HEK293 (cell line): ENCODE data around the gene SLC1A2.

Source experiments
- CTCF ChIA-PET: fragments of 350-600 bp; formaldehyde crosslinking; extraction: SDS; loops from one replicate; lab custom pipeline; 2021; ENCODE audit warnings: antibody characterized with exemption; lab: Yijun Ruan, JAX
- POLR2A ChIA-PET: fragments of 300-600 bp; formaldehyde crosslinking; extraction: SDS; loops from one replicate; lab custom pipeline; 2020; ENCODE audit warnings: antibody characterized with exemption, inconsistent platforms; lab: Yijun Ruan, JAX
- H3K27ac ChIP-seq: fragments of 200-500 bp; sonication (Bioruptor generic); 2 replicates; pipeline ENCODE4 v1.5.1; 2014; ENCODE audit warnings: low read depth, low read length, control low read depth, inconsistent platforms; ENCODE audit errors: extremely low read depth
- H3K36me3 ChIP-seq, 2 experiments: fragments of 200-500 bp in 1 of 2; sonication (Bioruptor generic) in 1 of 2; 1 replicate in 1 of 2; 2 replicates in 1 of 2; pipeline ENCODE4 v1.5.1; 2014 to 2017; ENCODE audit warnings: inconsistent platforms in 2 of 2, low read length in 2 of 2; ENCODE audit not compliant: control insufficient read depth in 2 of 2, insufficient read depth in 1 of 2
- H3K4me1 ChIP-seq: fragments of 200-500 bp; sonication (Bioruptor generic); 2 replicates; pipeline ENCODE4 v1.5.1; 2014; ENCODE audit warnings: mild to moderate bottlenecking, low read length, inconsistent platforms; ENCODE audit not compliant: control insufficient read depth, insufficient read depth
- H3K4me3 ChIP-seq: 2 replicates; pipeline ENCODE4 v1.5.1; 2011; ENCODE audit warnings: low read depth, mild to moderate bottlenecking, control low read depth, low read length, moderate library complexity
- H3K9me3 ChIP-seq: fragments of 200-500 bp; sonication (Bioruptor generic); 2 replicates; pipeline ENCODE4 v1.5.1; 2014; ENCODE audit warnings: low read depth, low read length, inconsistent platforms; ENCODE audit not compliant: control insufficient read depth, insufficient read depth
- AEBP2 ChIP-seq: fragments of 450-650 bp; formaldehyde crosslinking; IDR thresholded peaks from 2 replicates; pipeline ENCODE4 v1.5.1; 2016; ENCODE audit warnings: missing biosample characterization, missing genetic modification characterization, borderline replicate concordance
- ATF2 ChIP-seq: fragments of 450-650 bp; formaldehyde crosslinking; IDR thresholded peaks from 2 replicates; pipeline ENCODE4 v1.5.1; 2016; ENCODE audit warnings: missing biosample characterization, missing genetic modification characterization, low read depth
- KLF16 ChIP-seq: fragments of 450-650 bp; formaldehyde crosslinking; IDR thresholded peaks from 2 replicates; pipeline ENCODE4 v1.5.1; 2017; ENCODE audit warnings: missing biosample characterization, missing genetic modification characterization
- KLF17 ChIP-seq: fragments of 450-650 bp; formaldehyde crosslinking; IDR thresholded peaks from 2 replicates; pipeline ENCODE4 v1.5.1; 2016; ENCODE audit warnings: missing biosample characterization, missing genetic modification characterization
- KLF7 ChIP-seq: fragments of 450-650 bp; formaldehyde crosslinking; IDR thresholded peaks from 2 replicates; pipeline ENCODE4 v1.5.1; 2016; ENCODE audit warnings: missing biosample characterization, missing genetic modification characterization, borderline replicate concordance
- PRDM4 ChIP-seq: fragments of 450-650 bp; formaldehyde crosslinking; IDR thresholded peaks from 2 replicates; pipeline ENCODE4 v1.5.1; 2017; ENCODE audit warnings: missing biosample characterization, missing genetic modification characterization
- SP2 ChIP-seq: fragments of 450-650 bp; formaldehyde crosslinking; IDR thresholded peaks from 2 replicates; pipeline ENCODE4 v1.5.1; 2016; ENCODE audit warnings: missing biosample characterization, missing genetic modification characterization
- SP3 ChIP-seq: fragments of 450-650 bp; formaldehyde crosslinking; IDR thresholded peaks from 2 replicates; pipeline ENCODE4 v1.5.1; 2016; ENCODE audit warnings: missing biosample characterization, missing genetic modification characterization
- TCF7L2 ChIP-seq: IDR thresholded peaks from 2 replicates; pipeline ENCODE4 v1.6.1; 2011; ENCODE audit warnings: low read depth, mild to moderate bottlenecking, inconsistent platforms, low read length, moderate library complexity, borderline replicate concordance
- ZBTB1 ChIP-seq: fragments of 450-650 bp; formaldehyde crosslinking; IDR thresholded peaks from 2 replicates; pipeline ENCODE4 v1.5.1; 2016; ENCODE audit warnings: missing biosample characterization, missing genetic modification characterization
- ZBTB7A ChIP-seq: fragments of 450-650 bp; formaldehyde crosslinking; IDR thresholded peaks from 2 replicates; pipeline ENCODE4 v1.5.1; 2016; ENCODE audit warnings: low read depth, missing biosample characterization, missing genetic modification characterization
- ZNF274 ChIP-seq, 2 experiments: fragments of 200-500 bp in 1 of 2; fragments of 450-650 bp in 1 of 2; sonication (Bioruptor generic) in 1 of 2; formaldehyde crosslinking in 1 of 2; IDR thresholded peaks; 2 replicates each; pipeline versions ENCODE4 v1.5.1 to v1.6.1; 2014 to 2016; ENCODE audit warnings: borderline replicate concordance in 1 of 2, inconsistent platforms in 1 of 2, low read length in 1 of 2, missing biosample characterization in 1 of 2, missing genetic modification characterization in 1 of 2
- ZNF335 ChIP-seq: fragments of 450-650 bp; formaldehyde crosslinking; conservative IDR thresholded peaks from 2 replicates; pipeline ENCODE4 v1.5.1; 2016; ENCODE audit warnings: missing biosample characterization, missing genetic modification characterization
- ZNF341 ChIP-seq: fragments of 450-650 bp; formaldehyde crosslinking; IDR thresholded peaks from 2 replicates; pipeline ENCODE4; 2016; ENCODE audit warnings: low read depth, missing biosample characterization, missing genetic modification characterization
- ZNF518A ChIP-seq: fragments of 450-650 bp; formaldehyde crosslinking; conservative IDR thresholded peaks from 2 replicates; pipeline ENCODE4 v1.5.1; 2016; ENCODE audit warnings: low read depth, missing biosample characterization, missing genetic modification characterization
- ZNF677 ChIP-seq: fragments of 450-650 bp; IDR thresholded peaks from 2 replicates; pipeline ENCODE4 v1.5.0; 2018; ENCODE audit warnings: missing biosample characterization, mild to moderate bottlenecking, missing genetic modification characterization, moderate library complexity
- ZNF747 ChIP-seq: fragments of 450-650 bp; formaldehyde crosslinking; IDR thresholded peaks from 2 replicates; pipeline ENCODE4 v1.5.1; 2016; ENCODE audit warnings: missing biosample characterization, missing genetic modification characterization
- ZSCAN23 ChIP-seq: fragments of 450-650 bp; formaldehyde crosslinking; IDR thresholded peaks from 2 replicates; pipeline ENCODE4 v1.5.1; 2016; ENCODE audit warnings: missing biosample characterization, missing genetic modification characterization
- TF ChIP-seq, protein P1 (sequence below): IDR thresholded peaks from 2 replicates; pipeline ENCODE4 v1.6.1; 2011; ENCODE audit warnings: mild to moderate bottlenecking, low read depth, low read length, borderline replicate concordance
- TF ChIP-seq, protein P2 (sequence below): fragments of 450-650 bp; formaldehyde crosslinking; IDR thresholded peaks from 2 replicates; pipeline ENCODE4 v1.5.1; 2016; ENCODE audit warnings: missing biosample characterization, missing genetic modification characterization

SLC1A2 gene

DNA sequence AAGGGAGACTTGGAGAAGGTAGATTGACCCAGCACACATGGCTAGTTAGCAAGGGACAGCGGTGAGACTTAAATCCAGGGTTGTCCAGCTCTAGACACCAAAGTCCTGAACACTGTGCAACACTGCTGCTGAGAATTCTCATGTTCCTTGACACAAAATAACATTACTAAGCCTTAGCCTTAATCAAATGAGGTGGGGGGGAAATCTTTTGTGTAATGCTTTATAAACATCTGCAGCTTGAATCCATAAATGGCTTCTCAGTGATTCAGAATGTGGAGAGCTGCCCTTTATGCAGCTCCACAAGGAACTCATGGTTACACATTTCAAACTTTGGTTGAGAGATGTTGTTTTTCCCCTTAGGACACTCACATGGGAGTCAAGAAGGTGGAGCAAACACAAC, 200.4 kb downstream of the SLC1A2 start:
- H3K27ac ChIP-seq: no peak overlapping the region
- POLR2A ChIA-PET: no interaction called here
- H3K4me1 ChIP-seq: no peaks in the 10 kb centered on the region
- no peak overlapping the region for H3K4me3 ChIP-seq
- H3K36me3 ChIP-seq: no peaks in the 10 kb centered on the region
- no peak for TF ChIP-seq ZNF677 (tag by site-specific recombination)
- no peak for TF ChIP-seq KLF16
- no peak for TF ChIP-seq ZNF274 (IDR thresholded peaks at IDR 0.05; ENCODE audit: low read length)
- no peak for TF ChIP-seq ZNF274 (tag by site-specific recombination; IDR thresholded peaks at IDR 0.05; ENCODE audit: borderline replicate concordance)
- TF ChIP-seq ZBTB7A (tag by site-specific recombination): no peak
- no peak for TF ChIP-seq ZNF518A (tag by site-specific recombination)
- TF ChIP-seq ZNF747 (tag by site-specific recombination): no peak
- no peak for TF ChIP-seq ATF2 (tag by site-specific recombination)
- TF ChIP-seq TCF7L2: no peak
- TF ChIP-seq PRDM4 (tag by site-specific recombination): no peak
- no peak for TF ChIP-seq ZNF341 (tag by site-specific recombination)
- CTCF ChIA-PET: no interaction called here
- no peaks in the 10 kb centered on the region for H3K9me3 ChIP-seq

DNA sequence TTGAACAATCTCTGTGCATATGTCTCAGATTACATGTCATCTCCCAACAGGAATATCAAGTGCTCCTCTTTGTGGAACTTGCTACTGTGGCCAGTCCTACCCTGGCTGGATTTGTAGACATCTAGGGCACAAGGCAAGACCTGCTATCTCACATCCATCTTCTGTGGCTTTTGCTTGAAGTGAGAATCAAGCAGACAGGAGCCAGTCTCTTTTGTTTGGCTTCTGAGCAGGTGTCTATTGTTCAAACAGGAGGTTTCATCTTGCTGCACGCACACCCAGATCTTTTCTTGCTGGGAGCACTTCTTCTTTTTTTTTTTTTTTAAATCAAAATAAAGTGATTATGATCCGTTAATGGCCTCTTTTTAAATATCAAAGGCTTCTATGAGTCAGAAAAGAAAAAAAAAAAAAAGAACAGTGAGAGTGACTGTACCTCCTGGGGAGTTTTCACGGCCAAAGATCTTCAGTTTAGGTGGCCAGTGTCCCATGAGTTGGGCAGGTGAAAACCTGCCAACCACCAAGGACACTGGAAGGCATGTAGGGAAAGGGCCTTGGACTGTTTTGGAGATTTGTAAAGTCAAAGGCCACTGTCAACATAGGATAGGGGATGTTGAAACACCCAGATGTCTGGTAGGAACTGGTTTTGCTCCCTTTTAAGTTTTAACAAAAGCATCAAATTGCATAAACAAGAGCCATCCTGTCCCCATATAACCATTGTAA, 202.2 kb downstream of the SLC1A2 start:
- no peak overlapping the region for H3K4me3 ChIP-seq
- ChIA-PET POLR2A (no interaction called here), CTCF (interaction anchor here (1.1 to 1.2 kb wide), 2 partner anchors 13 to 18 kb away, joined by 3 read pairs; no protein-coding TSS in a partner anchor)
- H3K36me3 ChIP-seq: no peaks in the 10 kb centered on the region
- H3K27ac ChIP-seq: no peak overlapping the region
- no peaks in the 10 kb centered on the region for H3K4me1 ChIP-seq
- H3K9me3 ChIP-seq: no peaks in the 10 kb centered on the region
- TF ChIP-seq AEBP2: no peak
- TF ChIP-seq, protein P1, sequence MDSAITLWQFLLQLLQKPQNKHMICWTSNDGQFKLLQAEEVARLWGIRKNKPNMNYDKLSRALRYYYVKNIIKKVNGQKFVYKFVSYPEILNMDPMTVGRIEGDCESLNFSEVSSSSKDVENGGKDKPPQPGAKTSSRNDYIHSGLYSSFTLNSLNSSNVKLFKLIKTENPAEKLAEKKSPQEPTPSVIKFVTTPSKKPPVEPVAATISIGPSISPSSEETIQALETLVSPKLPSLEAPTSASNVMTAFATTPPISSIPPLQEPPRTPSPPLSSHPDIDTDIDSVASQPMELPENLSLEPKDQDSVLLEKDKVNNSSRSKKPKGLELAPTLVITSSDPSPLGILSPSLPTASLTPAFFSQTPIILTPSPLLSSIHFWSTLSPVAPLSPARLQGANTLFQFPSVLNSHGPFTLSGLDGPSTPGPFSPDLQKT: no peak
- no peak for TF ChIP-seq SP2 (tag by site-specific recombination)
- TF ChIP-seq, protein P2, sequence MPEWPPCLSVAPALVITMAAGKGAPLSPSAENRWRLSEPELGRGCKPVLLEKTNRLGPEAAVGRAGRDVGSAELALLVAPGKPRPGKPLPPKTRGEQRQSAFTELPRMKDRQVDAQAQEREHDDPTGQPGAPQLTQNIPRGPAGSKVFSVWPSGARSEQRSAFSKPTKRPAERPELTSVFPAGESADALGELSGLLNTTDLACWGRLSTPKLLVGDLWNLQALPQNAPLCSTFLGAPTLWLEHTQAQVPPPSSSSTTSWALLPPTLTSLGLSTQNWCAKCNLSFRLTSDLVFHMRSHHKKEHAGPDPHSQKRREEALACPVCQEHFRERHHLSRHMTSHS (tag by site-specific recombination): no peak
- no peak for TF ChIP-seq ZSCAN23 (tag by site-specific recombination)
- TF ChIP-seq KLF17: no peak
- no peak for TF ChIP-seq KLF7 (tag by site-specific recombination)
- no peak for TF ChIP-seq ZBTB1 (tag by site-specific recombination)
- no peak for TF ChIP-seq SP3 (tag by site-specific recombination)
- TF ChIP-seq ZNF335 (tag by site-specific recombination): no peak
